Tibial artery (tissue), 4 donors: Measurements from ENCODE around the gene NT5DC1.

Experiments
- DNase-seq, 2 donors: peaks; one replicate each; pipeline ENCODE4 v3.0.0-alpha.2; 2019
- H3K27ac ChIP-seq, 2 donors: fragments of 200-600 bp; sonication (generic) in 1 of 2; 1 replicate in 1 of 2; 2 replicates in 1 of 2; pipeline ENCODE4 v1.5.1; 2018 to 2019; ENCODE audit warnings: mild to moderate bottlenecking in 1 of 2
- H3K27me3 ChIP-seq, 2 donors: fragments of 200-600 bp; sonication (generic) in 1 of 2; one replicate each; pipeline versions ENCODE4 v1.5.1 to v1.6.0; 2016 to 2019
- H3K36me3 ChIP-seq, 3 donors: fragments of 200-600 bp; sonication (generic) in 2 of 3; one replicate each; pipeline ENCODE4 v1.5.1; 2016 to 2019; ENCODE audit warnings: mild to moderate bottlenecking in 2 of 3
- H3K4me1 ChIP-seq, 4 donors: fragments of 200-600 bp; sonication (generic) in 2 of 4; 1 replicate in 3 of 4; 2 replicates in 1 of 4; pipeline ENCODE4 v1.5.1; 2016 to 2019
- H3K4me3 ChIP-seq, 2 donors: fragments of 200-600 bp; sonication (generic) in 1 of 2; 1 replicate in 1 of 2; 2 replicates in 1 of 2; pipeline ENCODE4 v1.5.1; 2018 to 2019; ENCODE audit warnings: mild to moderate bottlenecking in 2 of 2
- H3K9me3 ChIP-seq, 3 donors: fragments of 200-600 bp; sonication (generic) in 1 of 3; one replicate each; pipeline ENCODE4 v1.5.1; 2016 to 2019
- intact Hi-C: fragments of 100-400 bp; cut with DNase I; formaldehyde crosslinking; loops from one replicate; pipeline ENCODE4 v1.15.0; 2023; ENCODE audit warnings: low total_unique reads
- TF ChIP-seq, protein P1 (sequence below), 2 experiments: fragments of 200-600 bp in 1 of 2; fragments of 450-650 bp in 1 of 2; IDR thresholded peaks; one replicate each; pipeline ENCODE4 v1.5.1; 2017 to 2019; ENCODE audit warnings: antibody characterized with exemption in 2 of 2, mild to moderate bottlenecking in 1 of 2, moderate library complexity in 1 of 2

The NT5DC1 gene

DNA sequence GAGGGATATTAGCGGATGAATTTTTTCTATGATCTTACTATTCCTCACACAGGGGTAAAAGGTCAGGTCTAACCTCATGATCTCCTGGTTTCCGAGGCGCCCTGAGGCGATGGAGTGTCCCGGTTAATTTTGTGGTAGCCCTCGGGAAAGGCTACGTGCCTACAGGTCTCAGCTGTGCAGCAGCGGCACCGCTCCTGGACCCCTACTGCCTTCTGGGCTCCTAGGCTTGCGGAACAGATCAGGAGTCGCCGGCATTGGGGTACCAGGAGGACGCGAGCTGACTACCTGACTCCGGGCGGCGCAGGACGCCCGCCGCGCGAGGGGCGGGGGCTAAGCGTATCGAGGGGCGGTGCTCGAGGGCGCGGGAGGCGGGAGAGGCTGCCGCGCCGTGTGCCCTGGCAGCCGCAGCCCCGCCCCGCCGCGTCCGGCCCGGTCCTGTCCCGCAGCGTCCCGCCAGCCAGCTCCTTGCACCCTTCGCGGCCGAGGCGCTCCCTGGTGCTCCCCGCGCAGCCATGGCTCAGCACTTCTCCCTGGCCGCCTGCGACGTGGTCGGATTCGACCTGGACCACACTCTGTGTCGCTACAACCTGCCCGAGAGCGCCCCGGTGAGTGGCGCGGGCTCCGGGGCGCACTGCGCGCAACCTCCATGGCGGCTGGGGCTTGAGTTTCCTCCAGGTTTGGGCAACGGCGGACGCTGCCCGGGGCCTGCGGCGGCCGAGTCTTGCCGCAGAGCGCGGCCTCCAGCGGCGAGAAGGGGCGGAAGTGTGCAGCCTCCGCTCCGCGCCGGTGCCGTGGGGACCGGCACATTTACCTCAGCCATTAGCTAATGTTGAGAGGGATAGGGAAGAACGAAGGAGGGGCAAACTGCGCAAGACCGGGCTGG, at the start of gene NT5DC1:
Gene NT5DC1 (plus strand): TSS at position 435 of the 883 bp plus-strand sequence. CDS start 78 bp downstream, at position 513.
- Histone ChIP-seq H3K9me3 (peaks cover 0 to 10% (median 8%) of the 10 kb centered on the region in 3 donors), H3K27ac (peak within 1 kb of the TSS; percentile 82 to 98), H3K27me3 (no peaks in the 10 kb centered on the region), H3K36me3 (no peaks in the 10 kb centered on the region), H3K4me3 (peak within 1 kb of the TSS; percentile 57 to 86), H3K4me1 (peaks cover 0 to 53% (median 39%) of the 10 kb centered on the region in 4 donors)
- peak; percentile 84 to 93 for DNase-seq
- intact Hi-C loops: loop anchor here (2.0 kb wide), 1 partner anchor 90 kb away; no protein-coding TSS in a partner anchor
- TF ChIP-seq, protein P1, sequence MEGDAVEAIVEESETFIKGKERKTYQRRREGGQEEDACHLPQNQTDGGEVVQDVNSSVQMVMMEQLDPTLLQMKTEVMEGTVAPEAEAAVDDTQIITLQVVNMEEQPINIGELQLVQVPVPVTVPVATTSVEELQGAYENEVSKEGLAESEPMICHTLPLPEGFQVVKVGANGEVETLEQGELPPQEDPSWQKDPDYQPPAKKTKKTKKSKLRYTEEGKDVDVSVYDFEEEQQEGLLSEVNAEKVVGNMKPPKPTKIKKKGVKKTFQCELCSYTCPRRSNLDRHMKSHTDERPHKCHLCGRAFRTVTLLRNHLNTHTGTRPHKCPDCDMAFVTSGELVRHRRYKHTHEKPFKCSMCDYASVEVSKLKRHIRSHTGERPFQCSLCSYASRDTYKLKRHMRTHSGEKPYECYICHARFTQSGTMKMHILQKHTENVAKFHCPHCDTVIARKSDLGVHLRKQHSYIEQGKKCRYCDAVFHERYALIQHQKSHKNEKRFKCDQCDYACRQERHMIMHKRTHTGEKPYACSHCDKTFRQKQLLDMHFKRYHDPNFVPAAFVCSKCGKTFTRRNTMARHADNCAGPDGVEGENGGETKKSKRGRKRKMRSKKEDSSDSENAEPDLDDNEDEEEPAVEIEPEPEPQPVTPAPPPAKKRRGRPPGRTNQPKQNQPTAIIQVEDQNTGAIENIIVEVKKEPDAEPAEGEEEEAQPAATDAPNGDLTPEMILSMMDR (IDR thresholded peaks at IDR 0.05): peak; percentile 16 to 36

DNA sequence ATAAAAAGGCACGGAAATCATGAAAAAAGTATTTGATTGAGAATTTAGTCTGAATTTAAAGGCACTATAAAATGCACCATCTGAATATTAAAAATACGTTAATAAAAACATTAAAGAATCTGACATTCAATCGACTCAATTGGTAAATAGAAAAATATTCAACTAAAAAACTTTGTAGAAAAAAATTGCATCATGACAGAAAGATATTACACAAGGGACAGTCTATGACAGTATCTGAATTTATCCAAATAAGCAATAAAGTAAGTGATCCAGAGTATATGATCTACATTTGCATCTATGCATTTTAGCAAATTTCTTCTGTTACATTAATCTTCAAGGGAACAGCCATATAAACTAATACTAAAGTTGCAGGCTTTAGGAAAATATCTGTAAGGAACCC, 49.4 kb upstream of the NT5DC1 start:
- Histone ChIP-seq H3K9me3 (peaks cover 0 to 2% (median 0%) of the 10 kb centered on the region in 3 donors), H3K27ac (no peak overlapping the region), H3K27me3 (no peaks in the 10 kb centered on the region), H3K36me3 (no peaks in the 10 kb centered on the region), H3K4me1 (peaks cover 0 to 57% (median 8%) of the 10 kb centered on the region in 4 donors), H3K4me3 (no peak overlapping the region)
- no peak for DNase-seq
- TF ChIP-seq, protein P1 (IDR thresholded peaks at IDR 0.05): no peak
- intact Hi-C loops: no loop called here

DNA sequence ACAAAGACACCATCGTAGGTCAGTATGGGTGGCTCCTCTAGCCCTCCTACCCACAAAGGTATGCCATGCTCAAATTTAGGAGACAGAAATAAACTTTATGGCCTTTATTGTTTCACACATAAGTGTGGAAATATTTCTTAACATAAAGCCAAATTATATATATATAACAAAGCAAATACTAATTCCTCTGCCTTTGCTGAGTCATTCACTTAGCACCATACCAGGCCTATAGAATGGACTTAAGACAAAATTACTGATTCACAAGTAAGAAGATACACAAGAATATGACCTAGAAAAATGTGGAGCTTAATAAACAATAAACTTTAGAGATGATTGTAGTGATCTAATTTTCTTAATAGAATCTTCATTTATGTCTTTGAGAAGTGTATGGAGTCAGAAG, 45.1 kb upstream of the NT5DC1 start:
- DNase-seq: no peak
- H3K4me1 ChIP-seq: peaks cover 0 to 40% (median 9%) of the 10 kb centered on the region in 4 donors
- H3K27ac ChIP-seq: peak overlapping the region; percentile 37 to 58
- H3K36me3 ChIP-seq: no peaks in the 10 kb centered on the region
- no peaks in the 10 kb centered on the region for H3K27me3 ChIP-seq
- H3K4me3 ChIP-seq: peak overlapping the region; percentile 62 to 64
- intact Hi-C loops: no loop called here
- no peaks in the 10 kb centered on the region for H3K9me3 ChIP-seq
- TF ChIP-seq, protein P1 (IDR thresholded peaks at IDR 0.05): no peak

GRCh38 chr6:116057766-116058165, 42.9 kb upstream of the NT5DC1 start:
- peak overlapping the region; percentile 36 to 58 for H3K27ac ChIP-seq
- no peaks in the 10 kb centered on the region for H3K36me3 ChIP-seq
- no peaks in the 10 kb centered on the region for H3K27me3 ChIP-seq
- H3K4me1 ChIP-seq: peaks cover 0 to 35% (median 11%) of the 10 kb centered on the region in 4 donors
- TF ChIP-seq, protein P1 (IDR thresholded peaks at IDR 0.05): no peak
- peak overlapping the region; percentile 62 to 64 for H3K4me3 ChIP-seq
- DNase-seq: no peak
- intact Hi-C loops: no loop called here
- H3K9me3 ChIP-seq: no peaks in the 10 kb centered on the region

DNA sequence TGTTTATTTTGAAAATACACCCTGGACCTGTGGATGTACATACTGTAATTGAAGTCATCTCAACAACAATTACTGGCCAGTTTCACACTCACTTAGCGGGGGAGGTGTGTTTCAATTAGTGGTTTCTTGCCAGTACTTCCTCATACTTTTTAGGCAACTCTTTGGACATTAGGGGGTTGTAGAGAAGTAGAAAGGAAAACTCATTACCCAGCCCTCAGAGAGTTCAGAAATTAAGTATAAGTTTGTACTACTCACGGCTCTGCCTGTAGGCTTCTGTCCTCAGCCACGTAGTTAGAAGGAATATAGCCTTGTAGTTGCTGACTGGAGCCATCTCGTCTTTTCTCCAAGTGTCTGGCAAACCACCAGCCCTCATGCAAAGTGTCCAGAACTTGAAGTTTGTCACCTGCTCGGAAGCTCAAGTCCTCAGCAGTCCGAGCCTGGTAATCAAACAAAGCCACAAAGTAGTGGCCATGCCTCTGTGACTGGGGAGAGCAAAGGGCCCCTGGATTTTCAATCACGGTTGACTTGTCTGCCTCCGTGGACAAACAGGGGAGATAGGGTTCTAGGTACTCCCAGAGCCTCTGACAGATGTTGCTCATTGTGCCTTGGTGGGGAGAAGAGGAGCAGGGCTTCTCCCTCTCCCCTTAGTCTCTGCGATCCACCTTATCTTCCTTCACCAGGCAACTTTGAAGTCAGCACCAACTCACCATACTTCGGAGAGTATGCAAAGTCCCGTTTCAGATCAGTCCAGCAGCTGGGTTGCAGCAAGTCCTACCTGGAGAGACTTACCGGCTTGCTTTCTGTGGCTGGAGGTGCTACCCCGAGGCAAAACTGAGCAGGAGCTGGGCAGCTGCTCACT, 40.7 kb upstream of the NT5DC1 start:
- Histone ChIP-seq H3K36me3 (no peaks in the 10 kb centered on the region), H3K4me1 (peaks cover 0 to 39% (median 11%) of the 10 kb centered on the region in 4 donors), H3K27ac (peak overlapping the region; percentile 83 to 89), H3K9me3 (no peaks in the 10 kb centered on the region), H3K4me3 (peak overlapping the region; percentile 62 to 64), H3K27me3 (no peaks in the 10 kb centered on the region)
- TF ChIP-seq, protein P1 (IDR thresholded peaks at IDR 0.05): no peak
- intact Hi-C loops: loop anchor here (5.0 kb wide), 1 partner anchor 37 kb away; no protein-coding TSS in a partner anchor
- DNase-seq: no peak
